Dedifferentiated amniotic fluid mesenchymal stem cell (primary cell): Measurements from ENCODE around the gene TARP.

Source experiments
- DNase-seq: peaks from one replicate; pipeline ENCODE4 v3.0.0-alpha.2; 2016; ENCODE audit errors: extremely low spot score

TARP gene

GRCh38 chr7:38273286-38273995 lies at the start of gene TARP:
TARP (minus strand) TSS chr7:38273636.
- no peak for DNase-seq

- DNase-seq, result no peak
Observed at GRCh38 chr7:38323156-38323555, 49.7 kb upstream of the TARP start.

GRCh38 chr7:38322461-38322860 lies 49.0 kb upstream of the TARP start:
- no peak for DNase-seq

- DNase-seq, result no peak
Observed at GRCh38 chr7:38321967-38322366, 48.5 kb upstream of the TARP start.

- DNase-seq, result peak; percentile 75
Observed at GRCh38 chr7:38321515-38321944, 48.1 kb upstream of the TARP start.

GRCh38 chr7:38321050-38321449 lies 47.6 kb upstream of the TARP start:
- no peak for DNase-seq

- no peak for DNase-seq
Observed at GRCh38 chr7:38319873-38320272, 46.4 kb upstream of the TARP start.

- DNase-seq, result peak; percentile 80
Observed at GRCh38 chr7:38318803-38319416, 45.5 kb upstream of the TARP start.

GRCh38 chr7:38318241-38318640 lies 44.8 kb upstream of the TARP start:
- no peak for DNase-seq

GRCh38 chr7:38317515-38317914 lies 44.1 kb upstream of the TARP start:
- DNase-seq, result no peak

GRCh38 chr7:38316733-38317360 lies 43.4 kb upstream of the TARP start:
- DNase-seq, result no peak

GRCh38 chr7:38315410-38315809 lies 42.0 kb upstream of the TARP start:
- no peak for DNase-seq

- DNase-seq, result no peak
Observed at GRCh38 chr7:38312821-38313220, 39.4 kb upstream of the TARP start.

GRCh38 chr7:38311329-38311937 lies 38.0 kb upstream of the TARP start:
- no peak for DNase-seq

- DNase-seq, result no peak
Observed at GRCh38 chr7:38310591-38311101, 37.2 kb upstream of the TARP start.

GRCh38 chr7:38309555-38309954 lies 36.1 kb upstream of the TARP start:
- DNase-seq, result no peak

- no peak for DNase-seq
Observed at GRCh38 chr7:38308140-38308539, 34.7 kb upstream of the TARP start.

GRCh38 chr7:38307640-38308039 lies 34.2 kb upstream of the TARP start:
- DNase-seq, result no peak

GRCh38 chr7:38306914-38307313 lies 33.5 kb upstream of the TARP start:
- DNase-seq, result no peak

GRCh38 chr7:38306171-38306570 lies 32.7 kb upstream of the TARP start:
- peak; percentile 68 for DNase-seq

GRCh38 chr7:38303866-38304265 lies 30.4 kb upstream of the TARP start:
- DNase-seq, result no peak

- DNase-seq, result no peak
Observed at GRCh38 chr7:38300175-38300574, 26.7 kb upstream of the TARP start.
